Lower lobe of right lung (tissue), 2 donors: ENCODE results near the gene WDR45. TPM values are rescaled to one million over a fixed set of nuclear protein-coding genes. Genes with fewer than 3 reads are reported as not detected.

Source experiments
- ATAC-seq, 2 donors: fragments of 200-7000 bp; cut with Tn5 transposase; one replicate each; pipeline ENCODE4 v1.9.1; 2020 to 2022; ENCODE audit warnings: mild to moderate bottlenecking in 2 of 2, moderate library complexity in 2 of 2
- DNase-seq: peaks from one replicate; pipeline ENCODE4 v3.0.0-alpha.2; 2020
- H3K27ac ChIP-seq: fragments of 200-600 bp; one replicate; pipeline ENCODE4 v1.8.0; 2022
- H3K27me3 ChIP-seq: fragments of 200-600 bp; one replicate; pipeline ENCODE4 v1.8.0; 2022; ENCODE audit warnings: low read depth
- H3K36me3 ChIP-seq: fragments of 200-600 bp; one replicate; pipeline ENCODE4 v1.8.0; 2022; ENCODE audit warnings: mild to moderate bottlenecking
- H3K4me1 ChIP-seq: fragments of 200-600 bp; one replicate; pipeline ENCODE4 v1.8.0; 2022
- H3K4me3 ChIP-seq: fragments of 200-600 bp; one replicate; pipeline ENCODE4 v1.8.0; 2022; ENCODE audit warnings: mild to moderate bottlenecking
- H3K9me3 ChIP-seq: fragments of 200-600 bp; one replicate; pipeline ENCODE4 v1.8.0; 2022
- CTCF ChIP-seq: fragments of 200-600 bp; IDR thresholded peaks from one replicate; pipeline ENCODE4 v1.8.0; 2022; ENCODE audit warnings: antibody characterized with exemption, mild to moderate bottlenecking
- intact Hi-C: fragments of 100-400 bp; cut with DNase I; formaldehyde crosslinking; loops from one replicate; pipeline ENCODE4 v1.11.0; 2022
- total RNA-seq: library from RNA; stranded (reverse); fragmentation: NEBNext Ultra II Directional; extraction: Animal tissue kit (Norgen Biotek cat#: 25700); gene quantifications from one replicate; pipeline ENCODE4 v1.2.1, GENCODE V29; 2021
- donor health status: DM: no; HTN: yes; CAD: no; lungs with severe emphysema.

The WDR45 gene
- total RNA-seq, 1 donor from 2014 or later: 54.8 TPM

- Histone ChIP-seq H3K4me1 (peaks cover 13% of the 10 kb centered on the region), H3K27ac (peak within 1 kb of the TSS; percentile 74), H3K27me3 (no peaks in the 10 kb centered on the region), H3K36me3 (peaks cover 12% of the 10 kb centered on the region), H3K4me3 (peak within 1 kb of the TSS; percentile 67), H3K9me3 (no peaks in the 10 kb centered on the region)
- peak; percentile 91 to 94 for ATAC-seq
- DNase-seq: peak; percentile 96
- intact Hi-C loops: no loop called here
- no peak for TF ChIP-seq CTCF
These were observed 5.8 kb downstream of the WDR45 start, which contains the start of gene PRAF2 for GRCh38 chrX:49073601-49074575. Gene PRAF2 (minus strand): TSS chrX:49074002. CDS start chrX:49073987, 15 bp downstream.

- H3K27me3 ChIP-seq: no peaks in the 10 kb centered on the region
- peak overlapping the region; percentile 67 for H3K4me3 ChIP-seq
- H3K9me3 ChIP-seq: no peaks in the 10 kb centered on the region
- intact Hi-C loops: no loop called here
- peaks cover 12% of the 10 kb centered on the region for H3K36me3 ChIP-seq
- H3K27ac ChIP-seq: peak overlapping the region; percentile 56
- no peak for TF ChIP-seq CTCF
- DNase-seq (no peak), ATAC-seq (no peak)
- H3K4me1 ChIP-seq: peaks cover 13% of the 10 kb centered on the region
These were observed 7.0 kb downstream of the WDR45 start for GRCh38 chrX:49072712-49073095.

- no peaks in the 10 kb centered on the region for H3K27me3 ChIP-seq
- H3K27ac ChIP-seq: peak overlapping the region; percentile 56
- no peaks in the 10 kb centered on the region for H3K9me3 ChIP-seq
- H3K36me3 ChIP-seq: peaks cover 8% of the 10 kb centered on the region
- H3K4me3 ChIP-seq: peak overlapping the region; percentile 67
- peak; percentile 86 to 90 for ATAC-seq
- no peak for TF ChIP-seq CTCF
- H3K4me1 ChIP-seq: peaks cover 13% of the 10 kb centered on the region
- peak; percentile 85 for DNase-seq
- intact Hi-C loops: no loop called here
These were observed 7.6 kb downstream of the WDR45 start for GRCh38 chrX:49071877-49072711.

DNA sequence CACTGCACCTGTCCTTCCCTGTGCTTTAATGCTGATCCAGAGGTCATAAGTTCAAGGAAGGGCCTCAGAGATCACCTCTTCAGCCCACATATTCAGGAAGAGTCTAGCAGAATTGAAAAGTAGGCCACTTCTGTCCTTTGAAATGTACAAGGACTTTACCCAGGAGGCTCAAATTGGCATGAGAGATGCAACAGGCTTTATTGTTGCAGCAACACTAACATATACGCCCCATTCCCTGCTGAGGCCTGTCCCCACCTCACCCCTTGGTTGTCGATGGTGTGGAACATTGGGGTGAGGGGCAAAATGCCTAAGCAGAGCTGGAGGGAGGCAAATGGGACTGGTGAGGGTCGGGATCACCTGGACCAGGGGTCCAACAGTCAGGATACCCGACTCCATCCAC is 8.7 kb downstream of the WDR45 start:
- no peak for TF ChIP-seq CTCF
- Histone ChIP-seq H3K4me3 (no peak overlapping the region), H3K9me3 (no peaks in the 10 kb centered on the region), H3K27ac (no peak overlapping the region), H3K27me3 (no peaks in the 10 kb centered on the region), H3K4me1 (peaks cover 13% of the 10 kb centered on the region), H3K36me3 (no peaks in the 10 kb centered on the region)
- intact Hi-C loops: no loop called here
- DNase-seq (no peak), ATAC-seq (no peak)

DNA sequence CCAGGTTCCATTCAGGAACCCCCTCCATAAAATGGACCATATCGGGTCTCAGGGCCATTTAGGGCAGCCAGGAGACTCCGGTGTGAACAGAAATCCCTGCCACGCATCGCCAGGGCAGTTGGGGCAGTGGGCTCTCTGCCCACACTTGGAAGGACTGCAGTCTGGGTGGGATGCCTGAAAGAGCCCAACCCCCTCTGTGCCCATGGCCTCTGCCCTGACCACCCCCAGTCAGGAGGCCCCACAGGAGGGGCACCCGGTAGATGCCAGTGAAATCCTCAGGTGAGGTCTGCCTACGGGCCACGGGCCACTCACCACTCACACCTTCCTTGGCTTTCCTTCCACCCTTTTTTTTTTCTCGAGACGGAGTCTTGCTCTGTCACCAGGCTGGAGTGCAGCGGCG is 10.6 kb downstream of the WDR45 start:
- ATAC-seq (no peak), DNase-seq (no peak)
- no peak for TF ChIP-seq CTCF
- Histone ChIP-seq H3K36me3 (no peaks in the 10 kb centered on the region), H3K27ac (no peak overlapping the region), H3K9me3 (no peaks in the 10 kb centered on the region), H3K27me3 (no peaks in the 10 kb centered on the region), H3K4me1 (peaks cover 8% of the 10 kb centered on the region), H3K4me3 (no peak overlapping the region)
- intact Hi-C loops: no loop called here
